SK-N-SH treated with all-trans-retinoic acid at 6 μM for 48 hours (cell line): ENCODE data around the gene PRDM8.

Experiments
- ARNTL ChIP-seq: fragments of 450-650 bp; formaldehyde crosslinking; IDR thresholded peaks from 2 replicates; pipeline ENCODE4 v1.5.0; 2020; ENCODE audit warnings: low read depth, mild to moderate bottlenecking, moderate library complexity, borderline replicate concordance
- BACH2 ChIP-seq: fragments of 250-450 bp; sonication (Bioruptor Pico); IDR thresholded peaks from 2 replicates; pipeline ENCODE4 v1.9.0; 2021; ENCODE audit warnings: mild to moderate bottlenecking, borderline replicate concordance
- CREB5 ChIP-seq: fragments of 250-450 bp; sonication (Bioruptor Pico); IDR thresholded peaks from 2 replicates; pipeline ENCODE4 v1.5.1; 2020; ENCODE audit warnings: low read depth, mild to moderate bottlenecking, moderate library complexity
- CSRNP3 ChIP-seq: fragments of 250-450 bp; sonication (Bioruptor Pico); IDR thresholded peaks from 2 replicates; pipeline ENCODE4 v1.5.1; 2021; ENCODE audit warnings: mild to moderate bottlenecking, moderate library complexity
- OSR1 ChIP-seq: fragments of 250-450 bp; sonication (Bioruptor Pico); IDR thresholded peaks from 2 replicates; pipeline ENCODE4 v1.8.0; 2022; ENCODE audit warnings: moderate library complexity, mild to moderate bottlenecking, inconsistent platforms
- PATZ1 ChIP-seq: fragments of 250-450 bp; sonication (Bioruptor Pico); IDR thresholded peaks from 2 replicates; pipeline ENCODE4 v1.8.0; 2020; ENCODE audit warnings: mild to moderate bottlenecking, moderate library complexity, borderline replicate concordance
- POU6F1 ChIP-seq: fragments of 250-450 bp; sonication (Bioruptor Pico); IDR thresholded peaks from 2 replicates; pipeline ENCODE4 v1.8.0; 2021; ENCODE audit warnings: low read depth, mild to moderate bottlenecking, moderate library complexity, borderline replicate concordance
- SNAI2 ChIP-seq: fragments of 250-450 bp; sonication (Bioruptor Pico); IDR thresholded peaks from 2 replicates; pipeline ENCODE4 v1.5.0; 2020; ENCODE audit warnings: mild to moderate bottlenecking, moderate library complexity
- ZFP3 ChIP-seq: fragments of 250-450 bp; sonication (Bioruptor Pico); IDR thresholded peaks from 2 replicates; pipeline ENCODE4 v1.5.0; 2020; ENCODE audit warnings: mild to moderate bottlenecking, moderate library complexity
- ZNF8 ChIP-seq: fragments of 450-650 bp; formaldehyde crosslinking; IDR thresholded peaks from 2 replicates; pipeline ENCODE4 v1.5.0; 2020; ENCODE audit warnings: mild to moderate bottlenecking, moderate library complexity

GRCh38 chr4:80252427-80252826 lies 55.1 kb downstream of the PRDM8 start:
- TF ChIP-seq CREB5: no peak
- TF ChIP-seq OSR1 (CRISPR knock-in tag): no peak
- TF ChIP-seq PATZ1 (CRISPR knock-in tag): no peak
- TF ChIP-seq ZNF8 (CRISPR knock-in tag): no peak
- TF ChIP-seq POU6F1 (CRISPR knock-in tag): no peak
- TF ChIP-seq SNAI2: no peak
- TF ChIP-seq CSRNP3: no peak
- TF ChIP-seq ARNTL: no peak
- TF ChIP-seq BACH2 (CRISPR knock-in tag): no peak
- TF ChIP-seq ZFP3 (CRISPR knock-in tag): no peak
